Naive thymus-derived CD8-positive, alpha-beta T cell (primary cell): Measurements from ENCODE around the gene SPATA18. TPM values are rescaled to one million over a fixed set of nuclear protein-coding genes. Genes with fewer than 3 reads are reported as not detected.
"Not testable (repeated sequence)": the region's sequence is repeated elsewhere in the genome, so short reads cannot be mapped to it uniquely, and the experiment has no call there.

Experiments
- ATAC-seq, 2 donors: fragments of 150-1000 bp; cut with Tn5 transposase in 1 of 2; sonication (Bioruptor Pico), chemical (Tn5 transposase) in 1 of 2; 1 replicate in 1 of 2; 2 replicates in 1 of 2; pipeline ENCODE4 v1.10.0; 2021; ENCODE audit warnings: mild to moderate bottlenecking in 2 of 2, moderate library complexity in 2 of 2
- POLR2A ChIA-PET: fragments of 350-600 bp; sonication (Branson Sonifier 250); formaldehyde crosslinking; loops from one replicate; lab custom pipeline; 2021; ENCODE audit warnings: antibody characterized with exemption; lab: Charles Lee
- DNase-seq, 10 donors: peaks; one replicate each; pipeline versions ENCODE4 v3.0.0 to v3.0.0-alpha.2; 2020 to 2022
- H3K27ac Mint-ChIP-seq, 10 donors: one replicate each; pipeline ENCODE4 v1.8.0; 2020 to 2022; ENCODE audit warnings: mild to moderate bottlenecking in 10 of 10, mixed read lengths in 10 of 10, moderate library complexity in 4 of 10, inconsistent platforms in 1 of 10
- H3K27me3 Mint-ChIP-seq, 5 donors: one replicate each; pipeline ENCODE4 v1.8.0; 2021 to 2022; ENCODE audit warnings: mixed read lengths in 5 of 5
- H3K36me3 Mint-ChIP-seq, 3 donors: one replicate each; pipeline ENCODE4 v1.8.0; 2020 to 2022; ENCODE audit warnings: mixed read lengths in 3 of 3, mild to moderate bottlenecking in 2 of 3, inconsistent platforms in 1 of 3
- H3K4me1 Mint-ChIP-seq, 4 donors: one replicate each; pipeline ENCODE4 v1.8.0; 2021 to 2022; ENCODE audit warnings: mixed read lengths in 4 of 4
- H3K4me3 Mint-ChIP-seq, 10 donors: one replicate each; pipeline ENCODE4 v1.8.0; 2020 to 2022; ENCODE audit warnings: mild to moderate bottlenecking in 10 of 10, mixed read lengths in 10 of 10, moderate library complexity in 6 of 10, inconsistent platforms in 1 of 10
- H3K9me3 Mint-ChIP-seq, 9 donors: one replicate each; pipeline ENCODE4 v1.8.0; 2020 to 2022; ENCODE audit warnings: mixed read lengths in 9 of 9, mild to moderate bottlenecking in 3 of 9, inconsistent platforms in 1 of 9, moderate library complexity in 1 of 9
- polyA plus RNA-seq, 3 donors: library from polyadenylated mRNA; unstranded; fragments of 300-500 nt; fragmentation: Illumina TruSeq; gene quantifications; one replicate each; pipeline ENCODE4 v1.2.3, GENCODE V29; 2021
- total RNA-seq, 8 experiments: library from RNA in 2 of 8; stranded (reverse) in 2 of 8; gene quantifications; one replicate each; pipeline ENCODE4 v1.2.3 and lab custom pipeline; 2021 to 2026

Gene SPATA18
- total and polyA plus RNA-seq, 5 experiments from 2014 or later, result 0.44 TPM; not detected in 4

DNA sequence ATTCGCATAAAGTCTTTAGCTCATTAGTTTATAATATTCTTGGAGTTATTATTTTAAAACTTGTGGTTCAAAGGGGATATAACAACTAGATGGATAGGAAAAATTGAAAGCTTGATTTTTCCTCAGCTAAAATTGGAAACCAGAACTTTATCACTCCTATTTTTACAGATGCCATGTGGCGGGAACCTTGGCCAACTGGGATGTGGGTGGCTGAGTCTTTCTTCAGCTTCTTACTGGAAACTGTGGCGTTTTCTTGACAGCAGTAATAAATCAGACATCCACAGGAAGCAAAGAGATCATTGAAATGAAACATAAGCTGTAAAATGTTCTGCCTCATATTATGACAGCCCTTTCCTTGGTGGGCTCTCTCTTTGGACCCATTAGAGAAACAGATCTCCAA lies 84.1 kb downstream of the SPATA18 start:
- DNase-seq, result no peak

DNA sequence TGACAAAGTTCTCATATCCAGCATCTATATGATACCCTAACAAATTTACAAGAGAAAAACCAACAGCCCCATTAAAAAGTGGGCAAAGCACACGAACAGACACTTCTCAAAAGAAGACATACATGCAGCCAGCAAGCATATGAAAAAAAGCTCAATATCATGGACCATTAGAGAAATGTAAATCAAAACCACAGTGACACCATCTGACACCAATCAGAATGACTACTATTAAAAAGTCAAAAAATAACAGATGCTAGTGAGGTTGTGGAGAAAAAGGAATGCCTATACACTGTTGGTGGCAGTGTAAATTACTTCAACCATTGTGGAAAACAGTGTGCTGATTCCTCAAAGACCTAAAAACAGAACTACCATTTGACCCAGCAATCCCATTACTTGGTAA lies 86.0 kb downstream of the SPATA18 start:
- H3K36me3 Mint-ChIP-seq, H3K27ac Mint-ChIP-seq, DNase-seq, H3K4me3 Mint-ChIP-seq, H3K4me1 Mint-ChIP-seq, POLR2A ChIA-PET, ATAC-seq: not testable (repeated sequence)
- Mint-ChIP-seq H3K9me3 (peaks cover 0 to 23% (median 7%) of the 10 kb centered on the region in 9 donors), H3K27me3 (peaks cover 0 to 10% (median 2%) of the 10 kb centered on the region in 5 donors)

More for the DNA sequence above, 84.1 kb downstream of the SPATA18 start:
- Mint-ChIP-seq H3K27me3 (peaks cover 0 to 15% (median 2%) of the 10 kb centered on the region in 5 donors), H3K4me1 (no peaks in the 10 kb centered on the region), H3K4me3 (no peak overlapping the region), H3K36me3 (peaks cover 0 to 1% (median 0%) of the 10 kb centered on the region in 3 donors), H3K9me3 (peaks cover 0 to 13% (median 3%) of the 10 kb centered on the region in 9 donors), H3K27ac (no peak overlapping the region)
- no peak for ATAC-seq
- POLR2A ChIA-PET, result no interaction called here

DNA sequence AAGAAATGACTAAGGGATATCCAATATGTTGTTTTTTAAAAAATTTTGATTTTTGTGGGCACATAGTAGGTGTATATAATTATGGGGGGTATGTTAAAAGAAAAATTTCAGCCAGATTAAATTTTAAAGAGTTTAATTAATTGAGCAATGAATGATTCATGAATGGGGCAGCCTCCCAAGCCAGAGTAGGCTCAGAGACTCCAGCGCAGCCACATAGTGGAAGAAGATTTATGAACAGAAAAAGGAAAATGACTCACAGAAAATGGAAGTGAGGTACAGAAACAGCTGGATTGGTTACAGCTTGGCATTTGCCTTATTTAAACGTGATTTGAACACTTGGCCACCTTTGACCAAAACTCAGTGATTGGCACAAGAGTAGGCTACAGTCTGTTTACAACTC lies 91.7 kb downstream of the SPATA18 start:
- no peak for ATAC-seq
- no peak for DNase-seq
- H3K36me3 Mint-ChIP-seq, result no peaks in the 10 kb centered on the region
- no peak overlapping the region for H3K4me3 Mint-ChIP-seq
- no peaks in the 10 kb centered on the region for H3K27me3 Mint-ChIP-seq
- POLR2A ChIA-PET, result no interaction called here
- no peak overlapping the region for H3K27ac Mint-ChIP-seq
- H3K9me3 Mint-ChIP-seq, result peaks cover 0 to 13% (median 9%) of the 10 kb centered on the region in 9 donors
- H3K4me1 Mint-ChIP-seq, result no peaks in the 10 kb centered on the region

DNA sequence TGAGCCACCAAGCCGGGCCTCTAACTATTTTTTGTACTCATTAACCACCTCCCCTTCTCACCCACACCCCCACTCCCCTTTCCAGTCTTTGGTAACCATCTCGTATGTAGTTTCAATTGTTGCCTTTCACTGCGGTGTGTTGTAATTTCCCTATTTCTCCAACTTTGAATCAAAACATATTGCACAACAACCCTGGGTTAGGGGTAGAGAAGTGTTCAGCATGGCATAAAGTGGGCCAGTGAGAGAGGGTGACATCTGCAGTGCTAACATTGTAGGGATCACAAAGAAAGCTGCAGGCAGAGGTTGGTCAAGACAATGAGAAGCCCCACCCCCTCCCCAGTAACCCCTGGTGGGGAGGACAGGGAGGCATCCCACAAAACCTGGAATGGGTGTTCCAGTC lies 92.7 kb downstream of the SPATA18 start:
- ATAC-seq, result no peak
- no peak overlapping the region for H3K4me3 Mint-ChIP-seq
- H3K27me3 Mint-ChIP-seq, result peaks cover 0 to 2% (median 0%) of the 10 kb centered on the region in 5 donors

DNA sequence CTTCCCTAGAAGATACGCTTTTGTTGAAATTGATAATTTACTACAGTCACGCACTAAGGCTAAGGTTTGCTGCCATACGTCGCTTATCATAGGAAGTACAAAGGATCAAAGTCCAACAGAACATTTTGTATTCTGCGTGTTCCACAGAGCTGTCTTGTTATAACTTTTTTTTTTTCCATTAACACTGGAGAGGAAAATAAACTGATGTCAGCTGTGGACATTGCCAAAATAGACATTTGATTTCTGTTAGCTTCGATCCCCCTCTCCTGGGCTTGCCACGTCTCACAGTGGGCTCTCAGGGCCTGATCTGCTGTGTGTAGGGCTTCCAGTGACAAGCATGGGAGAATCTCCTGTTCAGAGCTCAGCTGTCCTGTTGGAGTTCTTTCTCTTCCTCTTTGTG lies 93.3 kb downstream of the SPATA18 start:
- Mint-ChIP-seq H3K4me3 (no peak overlapping the region), H3K27ac (no peak overlapping the region)
- ATAC-seq, result no peak

More for the DNA sequence above, 92.7 kb downstream of the SPATA18 start:
- no peaks in the 10 kb centered on the region for H3K36me3 Mint-ChIP-seq
- POLR2A ChIA-PET, result no interaction called here
- H3K9me3 Mint-ChIP-seq, result peaks cover 0 to 13% (median 7%) of the 10 kb centered on the region in 9 donors
- H3K27ac Mint-ChIP-seq, result no peak overlapping the region
- H3K4me1 Mint-ChIP-seq, result no peaks in the 10 kb centered on the region
- no peak for DNase-seq

More for the DNA sequence above, 93.3 kb downstream of the SPATA18 start:
- Mint-ChIP-seq H3K9me3 (peaks cover 0 to 13% (median 8%) of the 10 kb centered on the region in 9 donors), H3K4me1 (no peaks in the 10 kb centered on the region), H3K36me3 (no peaks in the 10 kb centered on the region), H3K27me3 (peaks cover 0 to 2% (median 0%) of the 10 kb centered on the region in 5 donors)
- DNase-seq, result no peak
- POLR2A ChIA-PET, result no interaction called here

Other genes with a start within 250 kb of the SPATA18 start
- gene DCUN1D4, start 208.2 kb upstream of the SPATA18 start, total RNA-seq, result 10 to 100 TPM; 57.5 to 58.4 TPM
- 10 to 100 TPM; 14.5 to 16.0 (median 15.9) TPM for gene DCUN1D4, start 208.2 kb upstream of the SPATA18 start, polyA plus RNA-seq
- gene LRRC66, start 30.9 kb upstream of the SPATA18 start, total RNA-seq, result under 1 TPM; 0.33 to 0.42 TPM
- under 1 TPM in 1 of 3 donors, not detected in 2; 0.08 TPM for gene LRRC66, start 30.9 kb upstream of the SPATA18 start, polyA plus RNA-seq
- gene SGCB, start 13.0 kb upstream of the SPATA18 start, total RNA-seq, result 1 to 10 TPM; 6.4 to 7.3 TPM
- 1 to 10 TPM; 3.5 to 6.5 (median 4.3) TPM for gene SGCB, start 13.0 kb upstream of the SPATA18 start, polyA plus RNA-seq